Panc1 (cell line): Measurements from ENCODE around the gene ARHGEF6. TPM values are rescaled to one million over a fixed set of nuclear protein-coding genes. Genes with fewer than 3 reads are reported as not detected.

ENCODE experiments used
- ATAC-seq: fragments of 200-7000 bp; cut with Tn5 transposase; 2 replicates; pipeline ENCODE4 v1.9.1; 2020; ENCODE audit warnings: mild to moderate bottlenecking, moderate library complexity
- BruUV-seq: library from RNA; stranded (reverse); fragments of 400-500 nt; replicated peaks from 2 replicates; lab custom pipeline; 2021; lab: Mats Ljungman, UMichigan
- CTCF ChIA-PET: fragments of 300-600 bp; sonication (Branson Sonifier 250); formaldehyde crosslinking; loops from one replicate; lab custom pipeline; 2022; ENCODE audit warnings: antibody characterized with exemption; lab: Charles Lee
- POLR2A ChIA-PET: fragments of 300-600 bp; sonication (Branson Sonifier 250); formaldehyde crosslinking; loops from one replicate; lab custom pipeline; 2022; ENCODE audit warnings: antibody characterized with exemption; lab: Charles Lee
- DNase-seq: peaks from one replicate; pipeline ENCODE4 v3.0.0-alpha.2; 2010; ENCODE audit warnings: low read depth, low spot score
- H3K27ac ChIP-seq: 2 replicates; pipeline ENCODE4 v1.5.1; 2011; ENCODE audit warnings: mild to moderate bottlenecking, low read length, inconsistent platforms
- H3K27me3 ChIP-seq: fragments of 200-500 bp; sonication (Bioruptor generic); 2 replicates; pipeline ENCODE4 v1.6.0; 2014; ENCODE audit warnings: low read length, inconsistent platforms; ENCODE audit not compliant: control insufficient read depth, insufficient read depth
- H3K36me3 ChIP-seq: fragments of 200-500 bp; sonication (Bioruptor generic); 2 replicates; pipeline ENCODE4 v1.5.1; 2014; ENCODE audit warnings: inconsistent platforms, mild to moderate bottlenecking, low read length, moderate library complexity; ENCODE audit not compliant: control insufficient read depth, insufficient read depth
- H3K4me1 ChIP-seq: 2 replicates; pipeline ENCODE4 v1.5.1; 2011; ENCODE audit warnings: inconsistent platforms, mild to moderate bottlenecking, low read length, moderate library complexity; ENCODE audit not compliant: control insufficient read depth, insufficient read depth
- H3K4me3 ChIP-seq, 2 experiments: 2 replicates each; pipeline ENCODE4 v1.5.1; 2011 to 2012; ENCODE audit warnings: low read depth in 2 of 2, low read length in 2 of 2, mild to moderate bottlenecking in 2 of 2, inconsistent platforms in 1 of 2, moderate library complexity in 1 of 2
- H3K9me3 ChIP-seq: fragments of 200-500 bp; sonication (Bioruptor generic); 2 replicates; pipeline ENCODE4 v1.5.1; 2014; ENCODE audit warnings: low read depth, mild to moderate bottlenecking, inconsistent platforms, low read length, moderate library complexity; ENCODE audit not compliant: control insufficient read depth, insufficient read depth
- POLR2AphosphoS5 ChIP-seq: IDR thresholded peaks from 2 replicates; pipeline ENCODE4 v1.6.1; 2012; ENCODE audit warnings: mild to moderate bottlenecking, low read depth, low read length, moderate library complexity
- SIN3A ChIP-seq: IDR thresholded peaks from 2 replicates; pipeline ENCODE4 v1.6.1; 2012; ENCODE audit warnings: low read depth, mild to moderate bottlenecking, low read length, moderate library complexity, borderline replicate concordance; ENCODE audit not compliant: insufficient read depth
- TCF7L2 ChIP-seq: IDR thresholded peaks from 2 replicates; pipeline ENCODE4 v1.6.1; 2011; ENCODE audit warnings: mild to moderate bottlenecking, low read depth, low read length, inconsistent platforms
- in situ Hi-C: cut with HindIII; loops from 2 replicates; pipeline ENCODE4 v1.10.0; 2016; ENCODE audit warnings: low sequenced_read_pairs, low pct_unique_long_range_greater_than_20kb
- intact Hi-C: fragments of 100-400 bp; cut with micrococcal nuclease; formaldehyde crosslinking; loops from one replicate; pipeline ENCODE4 v1.10.0; 2022; ENCODE audit not compliant: unreplicated experiment
- total RNA-seq: library from RNA; stranded (reverse); gene quantifications from one replicate; pipeline ENCODE4 v1.2.1, GENCODE V29; 2021; ENCODE audit not compliant: unreplicated experiment
- TF ChIP-seq, protein P1 (sequence below), 2 experiments: IDR thresholded peaks; 2 replicates each; pipeline ENCODE4 v1.6.1; 2011 to 2012; ENCODE audit warnings: low read depth in 2 of 2, control low read depth in 1 of 2, low read length in 1 of 2, mild to moderate bottlenecking in 1 of 2, moderate library complexity in 1 of 2; ENCODE audit not compliant: insufficient read depth in 1 of 2
- TF ChIP-seq, protein P2 (sequence below): fragments of 450-650 bp; IDR thresholded peaks from 2 replicates; pipeline ENCODE4 v1.5.1; 2017; ENCODE audit warnings: mild to moderate bottlenecking

ARHGEF6 gene
- total RNA-seq, 1 experiment from 2014 or later = 35.5 TPM

GRCh38 chrX:136658151-136658550 is 122.6 kb downstream of the ARHGEF6 start:
- Histone ChIP-seq H3K27me3 (peaks cover 9% of the 10 kb centered on the region), H3K36me3 (no peaks in the 10 kb centered on the region), H3K9me3 (no peaks in the 10 kb centered on the region), H3K4me1 (no peaks in the 10 kb centered on the region), H3K27ac (no peak overlapping the region), H3K4me3 (no peak overlapping the region)
- no peak for ATAC-seq
- TF ChIP-seq, protein P1, sequence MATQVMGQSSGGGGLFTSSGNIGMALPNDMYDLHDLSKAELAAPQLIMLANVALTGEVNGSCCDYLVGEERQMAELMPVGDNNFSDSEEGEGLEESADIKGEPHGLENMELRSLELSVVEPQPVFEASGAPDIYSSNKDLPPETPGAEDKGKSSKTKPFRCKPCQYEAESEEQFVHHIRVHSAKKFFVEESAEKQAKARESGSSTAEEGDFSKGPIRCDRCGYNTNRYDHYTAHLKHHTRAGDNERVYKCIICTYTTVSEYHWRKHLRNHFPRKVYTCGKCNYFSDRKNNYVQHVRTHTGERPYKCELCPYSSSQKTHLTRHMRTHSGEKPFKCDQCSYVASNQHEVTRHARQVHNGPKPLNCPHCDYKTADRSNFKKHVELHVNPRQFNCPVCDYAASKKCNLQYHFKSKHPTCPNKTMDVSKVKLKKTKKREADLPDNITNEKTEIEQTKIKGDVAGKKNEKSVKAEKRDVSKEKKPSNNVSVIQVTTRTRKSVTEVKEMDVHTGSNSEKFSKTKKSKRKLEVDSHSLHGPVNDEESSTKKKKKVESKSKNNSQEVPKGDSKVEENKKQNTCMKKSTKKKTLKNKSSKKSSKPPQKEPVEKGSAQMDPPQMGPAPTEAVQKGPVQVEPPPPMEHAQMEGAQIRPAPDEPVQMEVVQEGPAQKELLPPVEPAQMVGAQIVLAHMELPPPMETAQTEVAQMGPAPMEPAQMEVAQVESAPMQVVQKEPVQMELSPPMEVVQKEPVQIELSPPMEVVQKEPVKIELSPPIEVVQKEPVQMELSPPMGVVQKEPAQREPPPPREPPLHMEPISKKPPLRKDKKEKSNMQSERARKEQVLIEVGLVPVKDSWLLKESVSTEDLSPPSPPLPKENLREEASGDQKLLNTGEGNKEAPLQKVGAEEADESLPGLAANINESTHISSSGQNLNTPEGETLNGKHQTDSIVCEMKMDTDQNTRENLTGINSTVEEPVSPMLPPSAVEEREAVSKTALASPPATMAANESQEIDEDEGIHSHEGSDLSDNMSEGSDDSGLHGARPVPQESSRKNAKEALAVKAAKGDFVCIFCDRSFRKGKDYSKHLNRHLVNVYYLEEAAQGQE (IDR thresholded peaks at IDR 0.05; ENCODE audit: insufficient read depth in 1 of 2, low read depth in 2 of 2, low read length in 1 of 2) = no peak
- TF ChIP-seq, protein P2, sequence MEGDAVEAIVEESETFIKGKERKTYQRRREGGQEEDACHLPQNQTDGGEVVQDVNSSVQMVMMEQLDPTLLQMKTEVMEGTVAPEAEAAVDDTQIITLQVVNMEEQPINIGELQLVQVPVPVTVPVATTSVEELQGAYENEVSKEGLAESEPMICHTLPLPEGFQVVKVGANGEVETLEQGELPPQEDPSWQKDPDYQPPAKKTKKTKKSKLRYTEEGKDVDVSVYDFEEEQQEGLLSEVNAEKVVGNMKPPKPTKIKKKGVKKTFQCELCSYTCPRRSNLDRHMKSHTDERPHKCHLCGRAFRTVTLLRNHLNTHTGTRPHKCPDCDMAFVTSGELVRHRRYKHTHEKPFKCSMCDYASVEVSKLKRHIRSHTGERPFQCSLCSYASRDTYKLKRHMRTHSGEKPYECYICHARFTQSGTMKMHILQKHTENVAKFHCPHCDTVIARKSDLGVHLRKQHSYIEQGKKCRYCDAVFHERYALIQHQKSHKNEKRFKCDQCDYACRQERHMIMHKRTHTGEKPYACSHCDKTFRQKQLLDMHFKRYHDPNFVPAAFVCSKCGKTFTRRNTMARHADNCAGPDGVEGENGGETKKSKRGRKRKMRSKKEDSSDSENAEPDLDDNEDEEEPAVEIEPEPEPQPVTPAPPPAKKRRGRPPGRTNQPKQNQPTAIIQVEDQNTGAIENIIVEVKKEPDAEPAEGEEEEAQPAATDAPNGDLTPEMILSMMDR = no peak
- TF ChIP-seq POLR2AphosphoS5 (no peak), TCF7L2 (no peak), SIN3A (no peak)
- in situ Hi-C loops = no loop called here
- no TSS peak for BruUV-seq
- POLR2A ChIA-PET = no interaction called here
- intact Hi-C loops = no loop called here
- no peak for DNase-seq
- CTCF ChIA-PET = no interaction called here

DNA sequence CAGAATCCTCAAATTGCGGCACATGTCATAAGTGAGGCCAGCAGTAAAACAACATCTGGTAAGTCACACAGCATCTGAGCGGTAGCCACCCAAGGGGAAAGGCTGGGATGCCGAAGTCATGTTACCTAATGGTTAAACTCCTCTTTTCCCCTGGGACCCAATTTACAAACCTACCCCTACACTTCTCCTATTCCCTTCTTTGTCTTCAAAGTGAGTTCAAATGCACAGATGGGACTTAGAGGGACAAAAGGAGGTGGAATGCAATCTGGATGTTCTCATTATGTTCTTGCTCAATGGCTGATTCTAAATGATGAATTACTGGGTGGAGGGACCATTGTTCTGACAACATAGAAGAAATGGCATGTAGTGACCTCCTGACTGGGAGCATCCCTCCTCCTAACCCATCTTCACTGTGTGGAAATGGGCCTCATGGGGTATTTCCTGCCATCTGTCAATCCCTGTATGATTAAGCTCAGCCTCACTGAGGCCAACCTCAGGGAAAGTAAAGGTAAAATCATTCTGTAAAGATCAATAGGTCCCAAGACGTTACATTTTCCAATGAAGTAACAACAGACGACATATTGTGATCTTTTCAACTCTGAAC is 124.3 kb downstream of the ARHGEF6 start:
- CTCF ChIA-PET = no interaction called here
- intact Hi-C loops (no loop called here), in situ Hi-C loops (no loop called here)
- Histone ChIP-seq H3K9me3 (no peaks in the 10 kb centered on the region), H3K27ac (no peak overlapping the region), H3K4me1 (no peaks in the 10 kb centered on the region), H3K4me3 (no peak overlapping the region), H3K36me3 (no peaks in the 10 kb centered on the region), H3K27me3 (peaks cover 9% of the 10 kb centered on the region)
- DNase-seq (no peak), ATAC-seq (no peak)
- no TSS peak for BruUV-seq
- TF ChIP-seq SIN3A (no peak), TCF7L2 (no peak), POLR2AphosphoS5 (no peak)
- TF ChIP-seq, protein P2 = no peak
- TF ChIP-seq, protein P1 (IDR thresholded peaks at IDR 0.05; ENCODE audit: insufficient read depth in 1 of 2, low read depth in 2 of 2, low read length in 1 of 2) = no peak
- POLR2A ChIA-PET = no interaction called here
